HG02759 (cell line): ENCODE results near the gene PDE6A.

Source experiments
- ATAC-seq: cut with Tn5 transposase; IDR thresholded peaks from one replicate; pipeline ENCODE4 v1.9.1; 2021; ENCODE audit warnings: mild to moderate bottlenecking, moderate library complexity; ENCODE audit not compliant: unreplicated experiment

PDE6A gene

DNA sequence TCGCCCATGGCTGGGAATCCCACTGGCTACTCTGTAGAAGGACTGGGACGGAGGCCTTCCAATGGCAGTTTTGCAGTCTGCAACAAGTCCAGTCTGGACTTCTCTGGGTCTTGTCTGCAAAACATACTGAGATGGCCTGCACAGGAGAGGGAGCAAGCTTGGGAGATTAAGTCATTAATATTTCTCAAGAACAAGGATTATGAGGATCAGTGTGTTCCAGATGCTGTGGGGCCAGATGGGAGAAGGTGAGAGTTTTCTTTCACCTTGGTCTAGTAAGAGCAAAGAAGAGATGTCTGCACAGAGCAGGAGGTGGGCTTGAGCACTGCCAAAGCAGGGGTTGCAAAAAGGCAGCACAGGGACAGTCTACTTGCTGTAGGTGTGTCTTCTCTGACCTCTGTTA is at the start of gene PDE6A:
PDE6A (minus strand) TSS at position 128 of the 400 bp plus-strand sequence; CDS start at position 8, 120 bp downstream.
- ATAC-seq: no peak

DNA sequence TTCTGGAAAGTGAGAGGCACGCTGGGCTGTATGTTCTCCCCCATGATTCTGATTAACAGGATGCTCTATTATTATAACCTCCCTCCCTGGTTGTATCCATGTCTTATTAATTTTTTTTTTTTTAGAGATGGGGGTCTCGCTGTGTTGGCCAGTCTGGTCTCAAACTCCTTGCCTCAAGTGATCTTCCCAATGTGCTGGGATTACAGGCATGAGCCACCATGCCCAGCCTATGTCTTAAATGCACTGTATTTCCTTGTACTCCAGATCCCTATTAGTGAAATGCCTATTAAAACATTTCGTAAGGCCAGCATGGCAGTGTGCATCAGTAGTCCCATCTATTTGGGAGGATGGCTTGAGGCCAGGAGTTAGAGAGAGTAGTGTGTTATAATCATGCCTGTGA is 48.9 kb upstream of the PDE6A start:
- ATAC-seq: no peak

DNA sequence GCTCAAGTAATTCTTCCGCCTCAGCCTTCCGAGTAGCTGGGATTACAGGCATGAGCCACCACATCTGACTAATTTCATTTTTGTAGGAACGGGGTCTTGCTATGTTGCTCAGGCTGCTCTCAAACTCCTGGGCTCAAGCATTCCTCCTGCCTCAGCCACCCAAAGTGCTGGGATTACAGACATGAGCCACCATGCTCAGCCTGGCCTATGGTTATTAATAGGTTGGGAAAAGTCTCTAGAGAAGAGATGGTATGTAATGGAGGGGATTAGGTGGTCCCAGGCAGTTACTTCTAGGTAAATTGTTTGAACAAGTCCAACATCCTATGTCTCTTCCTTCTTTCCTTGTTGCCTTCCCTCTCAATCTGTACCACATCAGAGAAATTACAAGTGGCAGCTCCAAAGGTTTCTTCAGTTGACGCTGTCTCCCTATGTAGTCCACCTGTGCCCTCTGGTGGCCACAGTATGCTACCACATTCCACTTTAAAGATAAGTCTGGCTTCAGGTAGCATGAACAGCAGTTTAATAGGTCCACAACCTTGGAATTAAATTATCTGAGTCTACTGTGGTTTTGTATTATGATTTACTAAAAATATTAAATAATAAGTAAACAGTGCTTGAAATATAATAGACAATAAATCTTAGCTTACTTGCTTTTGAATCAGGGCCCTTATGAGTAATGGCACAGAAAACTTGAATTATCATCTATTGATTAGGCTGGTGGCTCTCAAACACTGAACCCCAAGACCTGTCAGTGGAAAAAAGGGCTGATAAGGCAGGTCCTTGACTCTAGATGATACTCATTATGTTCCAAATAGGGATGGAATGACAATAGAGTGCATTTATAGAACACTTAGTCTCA is 46.2 kb upstream of the PDE6A start:
- peak; percentile 71 for ATAC-seq

DNA sequence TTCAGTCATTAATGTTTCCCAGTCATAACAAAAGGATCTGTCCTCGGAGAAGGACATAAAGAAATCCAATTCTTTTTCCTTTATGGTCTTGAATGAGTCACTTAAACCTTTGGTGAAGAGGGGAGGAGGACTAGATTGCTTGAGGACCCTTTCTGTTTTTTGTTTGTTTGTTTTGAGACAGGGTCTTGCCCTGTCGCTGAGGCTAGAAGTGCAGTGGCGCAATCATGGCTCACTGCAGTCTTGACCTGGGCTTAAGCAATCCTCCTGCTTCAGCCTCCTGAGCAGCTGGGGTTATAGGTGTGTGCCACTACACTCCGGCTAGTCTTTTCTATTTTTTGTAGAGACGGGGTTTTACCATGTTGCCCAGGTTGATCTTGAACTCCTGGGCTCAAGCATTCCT is 43.5 kb upstream of the PDE6A start:
- ATAC-seq: no peak

DNA sequence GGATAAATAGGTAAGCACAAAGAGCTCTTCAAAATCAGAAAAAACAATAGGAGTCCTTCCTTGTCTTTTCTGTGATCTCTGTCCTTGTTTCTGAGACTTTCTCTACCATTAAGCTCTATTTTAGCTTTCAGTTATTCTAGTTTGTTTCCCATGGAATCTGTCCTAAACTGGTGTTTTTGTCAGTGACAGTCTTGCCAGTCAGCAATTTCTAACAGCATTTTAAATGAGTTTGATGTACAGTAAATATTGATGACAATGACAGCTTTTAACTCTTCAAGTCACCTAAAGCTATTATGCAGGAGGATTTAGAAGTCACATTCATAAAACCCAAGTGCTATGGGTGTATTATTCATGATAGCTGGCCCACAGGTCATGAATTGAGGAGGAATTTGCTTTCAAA is 37.9 kb upstream of the PDE6A start:
- ATAC-seq: no peak

DNA sequence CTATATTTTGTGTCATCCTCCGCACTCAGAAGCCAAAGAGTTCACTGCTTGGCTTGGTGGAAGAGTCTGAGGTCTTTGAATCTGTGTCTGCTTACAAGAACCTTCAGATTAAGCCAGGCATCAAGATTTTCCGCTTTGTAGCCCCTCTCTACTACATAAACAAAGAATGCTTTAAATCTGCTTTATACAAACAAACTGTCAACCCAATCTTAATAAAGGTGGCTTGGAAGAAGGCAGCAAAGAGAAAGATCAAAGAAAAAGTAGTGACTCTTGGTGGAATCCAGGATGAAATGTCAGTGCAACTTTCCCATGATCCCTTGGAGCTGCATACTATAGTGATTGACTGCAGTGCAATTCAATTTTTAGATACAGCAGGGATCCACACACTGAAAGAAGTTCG is 36.6 kb upstream of the PDE6A start:
- no peak for ATAC-seq

DNA sequence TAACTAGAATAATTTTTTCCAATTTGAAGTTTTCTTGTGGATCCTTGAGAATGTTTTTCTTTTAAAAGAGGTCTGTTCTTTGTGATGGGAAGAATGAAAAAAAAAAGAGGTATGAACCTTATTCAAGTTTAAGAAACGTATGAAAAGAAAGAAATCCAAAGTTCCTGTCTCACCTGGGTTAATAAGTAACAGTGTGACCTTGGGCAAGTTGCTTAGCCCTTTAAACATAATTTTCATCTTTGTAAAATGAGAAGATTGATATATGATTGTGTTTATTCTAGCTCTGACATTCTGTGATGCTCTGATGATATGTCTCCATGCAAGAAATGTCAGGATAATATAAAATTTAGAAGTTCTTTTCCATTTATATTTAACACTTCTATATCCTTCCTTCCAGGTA is 35.3 kb upstream of the PDE6A start:
- ATAC-seq: no peak

DNA sequence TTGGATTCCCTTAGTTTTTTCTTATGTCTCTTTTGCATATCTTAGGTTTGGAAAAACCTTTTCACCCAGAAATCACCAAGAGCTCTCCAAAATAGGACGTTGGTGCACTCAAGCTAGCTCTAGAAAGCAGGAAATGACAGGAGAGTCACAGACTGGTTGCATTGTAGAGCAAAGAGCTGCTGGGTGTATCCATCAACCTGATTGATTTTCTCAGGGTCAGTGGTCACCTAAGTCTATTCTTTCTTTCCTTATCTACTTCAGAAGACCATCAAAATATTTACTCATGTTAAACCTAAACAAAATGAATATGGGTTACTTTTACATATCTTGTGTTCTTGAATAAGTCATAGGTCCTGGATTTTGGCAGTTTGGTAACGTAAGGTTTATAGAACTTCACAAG is 30.8 kb upstream of the PDE6A start:
- ATAC-seq: no peak

DNA sequence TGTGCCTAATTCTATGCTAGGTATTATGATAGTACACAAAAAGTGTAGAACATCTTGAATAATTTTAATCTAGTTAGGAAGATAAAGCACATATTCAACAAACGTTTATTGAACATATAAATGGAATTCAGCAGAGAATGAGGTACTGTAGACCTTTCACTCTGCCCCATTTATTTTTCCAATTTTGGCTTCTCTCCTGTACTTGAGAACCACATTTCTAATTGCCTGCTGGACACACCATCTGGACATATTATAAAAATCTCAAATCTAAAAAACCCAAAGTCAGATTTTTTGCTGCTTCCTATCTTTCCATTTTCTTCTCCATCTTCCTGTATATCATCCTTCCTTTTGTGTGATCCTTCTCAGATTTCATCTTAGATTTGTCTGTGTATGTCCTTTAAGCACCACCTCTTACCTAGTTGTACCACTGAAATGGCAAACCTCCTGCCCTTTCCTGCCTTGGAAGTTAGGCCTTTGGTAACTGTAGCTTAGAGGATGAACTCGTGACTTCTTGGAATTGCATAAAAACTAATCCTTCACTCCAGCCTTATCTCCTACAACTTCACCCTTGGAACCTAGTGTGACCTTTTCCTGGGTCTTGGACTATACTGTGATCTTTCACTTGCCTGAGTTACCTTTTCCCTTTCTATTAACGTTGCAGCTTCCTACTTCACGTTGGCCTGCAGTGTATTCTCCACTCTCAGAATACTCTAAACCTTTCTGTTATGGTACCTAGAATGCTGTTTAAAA is 24.8 kb upstream of the PDE6A start:
- no peak for ATAC-seq

DNA sequence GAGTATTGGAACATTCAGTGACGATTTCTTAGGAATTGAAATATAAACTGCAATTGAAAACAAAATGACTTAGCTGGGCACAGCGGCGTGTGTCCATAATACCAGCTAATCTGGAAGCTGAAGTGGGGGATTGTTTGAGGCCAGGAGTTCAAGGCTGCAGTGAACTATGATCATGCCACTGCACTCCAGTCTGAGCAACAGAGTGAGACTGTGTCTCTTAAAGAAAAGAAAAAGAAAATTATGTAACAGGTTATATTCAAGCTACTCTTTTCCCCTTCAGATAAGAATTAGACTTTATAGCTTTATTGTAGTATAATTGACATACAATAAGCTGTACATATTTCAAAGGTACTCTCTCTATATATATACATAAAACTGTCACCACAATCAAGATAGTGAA is 22.4 kb upstream of the PDE6A start:
- no peak for ATAC-seq

DNA sequence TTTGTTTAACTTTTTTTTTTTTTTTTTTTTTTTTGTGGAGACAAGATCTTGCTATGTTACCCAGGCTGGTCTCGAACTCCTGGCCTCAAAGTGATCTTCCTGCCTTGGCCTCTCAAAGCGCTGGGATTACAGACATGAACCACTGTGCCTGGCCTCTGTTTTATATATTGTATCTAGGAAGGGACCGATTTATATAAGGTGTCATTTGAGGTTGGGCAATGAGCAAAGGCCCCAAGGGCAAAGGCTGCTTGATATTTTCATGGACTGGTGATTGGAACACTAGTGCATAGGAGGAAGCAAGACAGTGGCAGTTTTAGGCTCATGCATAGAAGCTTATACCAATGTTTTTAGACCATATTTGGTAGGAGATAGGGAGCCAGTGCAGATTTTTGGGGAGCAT is 19.1 kb upstream of the PDE6A start:
- no peak for ATAC-seq

DNA sequence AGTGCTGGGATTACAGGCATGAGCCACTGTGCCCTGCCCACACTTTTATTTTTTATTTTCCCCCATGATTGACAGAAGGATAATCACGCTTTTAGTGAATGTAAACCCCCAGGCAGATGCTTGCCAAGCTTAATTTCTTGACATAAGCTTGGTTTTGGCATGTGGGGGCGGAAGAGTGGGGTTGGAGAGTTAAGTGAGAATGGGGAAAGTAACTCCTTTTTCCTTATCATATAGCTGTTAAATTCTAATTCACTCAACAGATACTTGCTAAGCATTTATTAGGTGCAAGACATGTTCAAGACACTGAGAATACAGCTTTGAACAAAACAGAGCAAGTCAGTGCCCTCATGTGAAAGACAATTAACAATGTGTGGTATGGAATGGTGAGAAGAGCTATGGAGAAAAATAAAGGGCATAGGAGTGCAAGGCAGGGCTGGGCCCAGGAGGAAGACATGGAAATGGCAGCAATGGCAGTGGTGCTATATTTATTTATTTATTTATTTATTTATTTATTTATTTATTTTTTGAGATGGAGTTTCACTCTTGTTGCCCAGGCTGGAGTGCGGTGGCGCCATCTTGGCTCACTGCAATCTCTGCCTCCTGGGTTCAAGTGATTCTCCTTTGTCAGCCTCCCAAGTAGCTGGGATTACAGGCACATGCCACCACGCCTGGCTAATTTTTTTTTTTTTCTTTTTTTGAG is 18.2 kb upstream of the PDE6A start:
- ATAC-seq: no peak

DNA sequence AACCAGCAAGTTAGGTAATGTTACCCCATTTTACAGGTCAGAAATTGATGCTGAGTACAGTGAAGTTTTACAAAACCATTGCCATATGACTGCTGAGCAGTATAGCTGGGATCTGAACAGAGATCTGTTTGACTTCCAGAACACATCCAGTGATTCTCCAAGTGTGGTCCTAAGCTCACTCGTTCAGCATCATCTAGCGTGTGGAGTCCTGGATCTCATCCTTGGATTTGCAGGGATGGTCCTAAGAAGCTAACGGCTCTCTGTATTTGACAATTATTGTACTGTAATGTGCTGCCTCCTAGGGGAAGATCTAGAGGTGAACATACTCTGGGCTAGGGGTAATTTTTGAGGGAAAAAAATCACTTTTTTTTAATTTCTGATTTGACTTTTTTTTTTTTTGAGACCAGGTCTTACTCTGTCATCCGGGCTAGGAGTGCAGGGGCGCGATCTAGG is 17.4 kb upstream of the PDE6A start:
- no peak for ATAC-seq

DNA sequence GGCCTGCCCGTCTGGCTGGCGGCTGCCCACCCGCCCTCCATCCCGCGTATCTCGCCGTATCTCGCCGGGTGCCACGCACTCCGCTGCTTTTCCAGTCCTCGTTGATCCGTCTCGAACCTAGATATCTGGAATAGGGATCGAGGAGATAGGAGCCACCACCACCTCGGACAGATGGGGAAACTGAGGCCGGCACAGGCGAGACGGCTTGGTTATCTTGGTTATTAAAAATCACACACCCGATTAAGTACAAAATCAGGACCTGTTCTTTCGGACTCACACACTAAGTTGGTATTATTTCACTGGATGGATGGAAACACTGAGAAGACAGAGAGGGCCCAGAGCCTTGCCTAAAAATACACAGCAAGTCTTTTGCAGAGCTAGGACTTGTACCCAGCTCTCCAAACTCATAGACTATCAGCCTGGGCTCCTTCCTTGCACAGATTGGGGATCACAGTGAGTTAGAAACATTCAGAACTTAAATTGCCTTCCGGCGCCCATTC is 16.6 kb upstream of the PDE6A start:
- ATAC-seq: no peak

DNA sequence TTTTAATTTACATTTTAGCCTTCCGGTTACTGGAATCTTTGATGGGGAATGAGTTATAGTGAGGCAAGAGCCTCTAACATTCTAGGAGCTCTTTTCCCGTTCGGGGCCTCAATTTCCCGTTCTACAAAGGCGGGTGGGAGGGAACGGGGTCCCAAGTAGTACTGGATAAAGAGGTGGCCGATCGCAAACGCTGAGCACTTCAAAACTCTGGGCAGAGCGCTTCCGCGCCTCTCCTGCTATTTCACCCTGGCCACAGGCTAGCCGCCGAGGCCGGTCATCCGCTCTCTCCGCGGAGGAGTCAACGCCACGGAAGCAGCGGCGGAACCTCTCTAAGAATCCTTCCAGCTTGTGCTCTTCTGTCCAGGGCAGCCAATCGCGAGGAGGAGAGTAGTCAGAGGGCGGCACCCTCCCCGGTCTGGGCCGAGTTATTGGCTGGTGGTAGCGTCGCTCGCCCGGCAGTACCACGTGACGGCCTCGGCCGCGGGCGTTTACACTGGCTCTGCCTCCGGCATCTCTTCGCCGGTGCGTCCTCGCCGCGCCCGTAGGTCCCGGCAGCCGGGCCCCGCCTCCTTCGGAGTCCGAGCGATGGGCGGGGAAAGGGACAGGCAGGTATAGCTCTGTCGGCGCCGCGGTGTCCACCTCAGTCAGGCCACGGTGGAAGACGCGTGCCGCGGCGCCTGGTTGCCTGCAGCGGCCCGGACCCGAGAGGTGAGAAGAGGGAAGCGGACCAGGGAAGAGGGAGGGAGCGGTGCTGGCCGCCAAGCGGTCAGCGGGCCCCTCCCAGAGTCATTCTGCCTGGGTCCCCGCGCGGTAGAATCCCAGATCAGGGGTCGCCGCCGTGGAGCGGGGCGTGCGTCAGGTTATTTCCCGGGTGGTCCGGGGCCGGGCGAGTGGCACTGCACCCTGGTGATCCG is 15.9 kb upstream of the PDE6A start, which contains the start of gene SLC26A2:
SLC26A2 (plus strand) TSS at position 487 of the 914 bp plus-strand sequence. CDS start 16,895 bp downstream, outside the sequence.
- ATAC-seq: peak; percentile 99

DNA sequence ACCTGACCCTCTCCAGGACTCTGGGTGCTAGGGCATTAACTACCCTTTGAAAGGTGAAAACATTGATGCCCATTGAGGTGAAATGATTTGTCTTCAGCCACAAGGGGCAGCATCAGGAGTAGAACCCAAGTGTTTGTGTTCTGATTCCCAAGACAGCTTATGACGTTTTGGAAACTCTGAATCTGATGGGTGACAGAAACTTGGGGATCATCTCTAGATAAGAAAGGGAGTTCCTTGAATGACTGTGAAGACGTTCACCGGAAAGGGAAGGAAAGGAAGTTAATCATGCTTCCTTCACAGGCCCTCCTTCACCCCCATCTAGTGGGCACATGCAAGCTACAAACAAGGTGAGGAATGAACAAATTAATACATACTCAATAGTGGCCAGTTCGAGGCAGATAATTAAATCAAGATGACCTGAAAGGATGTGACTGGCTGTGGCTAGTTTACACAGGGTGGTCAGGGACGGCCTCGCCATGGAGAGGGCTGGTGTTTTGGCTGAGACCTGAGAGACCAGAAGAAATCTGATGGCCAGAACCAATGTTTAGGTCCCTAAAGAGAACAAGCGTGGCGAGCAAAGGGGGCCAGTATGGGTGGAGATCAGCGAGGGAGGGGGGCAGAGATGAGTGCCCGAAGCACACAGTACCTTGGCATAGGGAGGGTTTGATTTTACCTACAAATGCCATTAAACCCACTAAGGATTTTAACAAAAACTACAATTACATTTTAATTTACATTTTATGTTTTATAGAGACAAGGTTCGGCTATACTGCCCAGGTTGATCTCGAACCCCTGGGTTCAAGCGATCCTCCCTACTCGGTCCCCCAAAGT is 15.0 kb upstream of the PDE6A start:
- ATAC-seq: no peak

DNA sequence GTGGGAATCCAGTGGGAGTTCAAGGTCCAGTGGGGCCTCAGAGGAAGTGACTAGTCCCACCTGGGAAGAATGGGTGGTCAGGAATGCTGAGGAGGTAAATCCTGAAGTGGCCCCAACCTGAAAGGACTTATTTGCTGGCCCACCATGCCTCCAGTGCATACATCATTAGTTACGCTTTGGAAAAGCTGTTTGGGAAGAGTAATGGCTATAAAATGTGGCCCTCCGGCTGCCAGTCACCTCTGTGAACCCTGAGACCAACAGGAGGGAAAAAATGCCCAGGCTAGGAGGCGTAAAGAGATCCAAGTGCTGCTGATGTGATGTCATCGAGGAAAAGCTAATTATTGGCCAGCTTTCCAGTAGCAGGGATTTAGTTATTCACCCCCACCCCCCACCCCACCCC is 13.3 kb upstream of the PDE6A start:
- ATAC-seq: no peak

DNA sequence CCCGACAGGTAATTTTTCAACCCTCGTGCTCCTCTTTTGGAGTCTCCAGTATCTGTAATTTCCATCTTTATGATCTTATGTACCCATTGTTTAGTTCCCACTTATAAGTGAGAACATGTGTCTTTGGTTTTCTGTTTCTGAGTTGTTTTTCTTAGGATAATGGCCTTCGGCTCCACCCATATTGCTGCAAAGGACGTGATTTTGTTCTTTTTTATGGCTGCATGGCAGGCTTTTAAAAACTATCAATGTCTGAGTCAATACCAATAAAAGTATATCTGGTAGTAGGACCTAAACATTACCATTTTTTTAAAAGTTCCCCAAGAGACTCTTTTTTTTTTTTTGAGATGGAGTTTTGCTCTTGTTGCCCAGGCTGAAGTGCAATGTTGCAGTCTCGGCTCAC is 12.1 kb upstream of the PDE6A start:
- ATAC-seq: no peak

DNA sequence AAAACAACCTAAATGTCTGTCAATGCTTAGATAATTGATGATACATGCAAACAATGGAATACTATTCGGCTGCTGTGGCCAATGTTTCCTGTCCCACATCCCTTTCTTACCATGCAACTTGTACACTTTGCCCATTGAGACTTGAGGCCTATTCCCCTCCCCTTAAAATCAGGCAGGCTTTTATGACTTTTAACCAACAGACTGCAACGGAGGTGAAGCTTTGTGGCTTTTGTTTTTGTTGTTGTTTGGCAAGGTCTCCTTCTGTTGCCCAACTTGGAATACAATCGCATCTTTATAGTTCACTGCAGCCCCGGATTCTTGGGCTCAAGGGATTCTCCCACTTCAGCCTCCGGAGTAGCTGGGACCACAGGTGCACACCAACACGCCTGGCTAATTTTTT is 10.2 kb upstream of the PDE6A start:
- no peak for ATAC-seq
